Heart right ventricle (tissue), 16 donors: ENCODE results near the gene PPFIBP1. TPM values are rescaled to one million over a fixed set of nuclear protein-coding genes. Genes with fewer than 3 reads are reported as not detected.

Experiments used
- ATAC-seq, 8 donors: fragments of 200-7000 bp; cut with Tn5 transposase; one replicate each; pipeline ENCODE4 v1.9.1; 2020; ENCODE audit warnings: mild to moderate bottlenecking in 8 of 8, moderate library complexity in 8 of 8, moderate number of reproducible peaks in 1 of 8
- DNase-seq, 2 donors: peaks; one replicate each; pipeline ENCODE4 v3.0.0-alpha.2; 2020
- H3K27ac ChIP-seq, 10 donors: fragments of 200-600 bp; sonication (generic) in 2 of 10; one replicate each; pipeline versions ENCODE4 v1.5.0 to v1.8.0; 2020 to 2022; ENCODE audit warnings: mild to moderate bottlenecking in 3 of 10
- H3K27me3 ChIP-seq, 7 donors: fragments of 200-600 bp; one replicate each; pipeline ENCODE4 v1.8.0; 2021 to 2022; ENCODE audit warnings: mild to moderate bottlenecking in 2 of 7
- H3K36me3 ChIP-seq, 9 donors: fragments of 200-600 bp; sonication (generic) in 1 of 9; one replicate each; pipeline versions ENCODE4 v1.5.0 to v1.8.0; 2020 to 2022; ENCODE audit warnings: mild to moderate bottlenecking in 2 of 9
- H3K4me1 ChIP-seq, 9 donors: fragments of 200-600 bp; sonication (generic) in 1 of 9; one replicate each; pipeline versions ENCODE4 v1.5.0 to v1.8.0; 2020 to 2022; ENCODE audit warnings: mild to moderate bottlenecking in 4 of 9
- H3K4me3 ChIP-seq, 10 donors: fragments of 200-600 bp; sonication (generic) in 2 of 10; one replicate each; pipeline versions ENCODE4 v1.5.0 to v1.8.0; 2020 to 2022; ENCODE audit warnings: mild to moderate bottlenecking in 7 of 10, moderate library complexity in 2 of 10
- H3K9me3 ChIP-seq, 11 donors: fragments of 200-600 bp in 10 of 11; sonication (generic) in 2 of 11; one replicate each; pipeline versions ENCODE4 v1.5.0 to v1.8.0; 2013 to 2022; ENCODE audit warnings: mild to moderate bottlenecking in 2 of 11, control low read depth in 1 of 11, moderate library complexity in 1 of 11
- CTCF ChIP-seq, 9 donors: fragments of 200-600 bp; sonication (generic) in 2 of 9; IDR thresholded peaks; one replicate each; pipeline versions ENCODE4 v1.5.0 to v1.8.0; 2021 to 2022; ENCODE audit warnings: antibody characterized with exemption in 9 of 9, mild to moderate bottlenecking in 5 of 9, moderate library complexity in 1 of 9
- WGBS, 2 donors: extraction: QIAGEN DNeasy Blood & Tissue Kit; methylation state at CpG; one replicate each; pipeline ENCODE4 v1.1.7; 2013; ENCODE audit warnings: inconsistent platforms in 1 of 2; 5-methylcytosine and 5-hydroxymethylcytosine counted together
- intact Hi-C, 10 donors: fragments of 100-400 bp; cut with DNase I; formaldehyde crosslinking; loops; one replicate each; pipeline versions ENCODE4 v1.11.1 to v1.14.2; 2022
- polyA plus RNA-seq, 2 donors: library from polyadenylated mRNA; stranded (reverse); fragments of 200-250 nt; gene quantifications; one replicate each; pipeline ENCODE4 v1.2.3, GENCODE V29; 2013
- total RNA-seq, 10 donors: library from RNA; stranded (reverse); fragmentation: NEBNext Ultra II Directional in 3 of 10; extraction: Animal tissue kit (Norgen Biotek cat#: 25700) in 3 of 10; gene quantifications; one replicate each; pipeline versions ENCODE4 v1.2.1 to v1.2.4, GENCODE V29; 2021 to 2023
- donor health status: Arrhythmogenic right ventricular cardiomyopathy.
- donor health status: ischemic (EF 13 %, LVEDD 7.1; RV severe dilation, severe dysfunction).
- donor health status: healthy with polysubstance abuse.
- donor health status: DM: no; HTN: yes; CAD: no.
- donor health status: DM: no; HTN: no; CAD: no.
- donor health status: ischemic (EF 25% LVEDD 6.9; RV normal size, moderate dysfunction).
- donor health status: ischemic (EF 25% LVEDD 5.7; RV mildly dilated, moderate dysfunction).
- donor health status: healthy.
- donor health status: DM: yes; HTN: yes; CAD: no.
- donor health status: Ischemic cardiomyopathy.
- donor health status: ischemic (EF 35%, LVEDD 5.7; RV mildly dilated, moderate dysfunction).
- donor health status: nonischemic (EF 11% LVEDD 7.7; RV severe dilation, severe dysfunction).
- donor health status: DM: yes; HTN: yes; CAD: no.
- donor health status: PGD.
- donor health status: ischemic (EF 29% LVEDD 5.4; RV normal size, mild dysfunction).
- donor health status: nonischemic (EF 23%, LVEDD 6.1; RV moderate dilation, normal function).

Gene PPFIBP1
- total and polyA plus RNA-seq, 12 donors: 22.9 to 450 (median 314) TPM

GRCh38 chr12:27696293-27696652, 172.3 kb downstream of the PPFIBP1 start, which contains the start of gene REP15:
REP15 (plus strand) TSS chr12:27696447; CDS start chr12:27696563, 116 bp downstream.
- TF ChIP-seq CTCF (IDR thresholded peaks at IDR 0.05): no peak
- no peaks in the 10 kb centered on the region for H3K9me3 ChIP-seq
- DNase-seq: no peak
- peaks cover 0 to 68% (median 49%) of the 10 kb centered on the region in 9 donors for H3K36me3 ChIP-seq
- no peaks in the 10 kb centered on the region for H3K27me3 ChIP-seq
- no peak within 1 kb of the TSS for H3K27ac ChIP-seq
- H3K4me3 ChIP-seq: no peak within 1 kb of the TSS
- H3K4me1 ChIP-seq: no peaks in the 10 kb centered on the region
- peak in 1 of 8 donors; percentile 22 for ATAC-seq
- intact Hi-C loops: no loop called here
- 83% methylated on average over 5 of the region's 5 CpGs for WGBS, 2 donors

GRCh38 chr12:27696864-27697564, 173.0 kb downstream of the PPFIBP1 start:
- ATAC-seq (no peak), DNase-seq (no peak)
- H3K36me3 ChIP-seq: peaks cover 0 to 61% (median 43%) of the 10 kb centered on the region in 9 donors
- H3K27me3 ChIP-seq: no peaks in the 10 kb centered on the region
- no peaks in the 10 kb centered on the region for H3K9me3 ChIP-seq
- no peak for TF ChIP-seq CTCF (IDR thresholded peaks at IDR 0.05)
- no peak overlapping the region for H3K27ac ChIP-seq
- WGBS, 2 donors: 74 to 80% methylated on average over 3 of the region's 3 CpGs
- H3K4me1 ChIP-seq: no peaks in the 10 kb centered on the region
- H3K4me3 ChIP-seq: no peak overlapping the region
- intact Hi-C loops: no loop called here

- 3% methylated on average over 4 of the region's 4 CpGs for WGBS, 2 donors
- peaks cover 0 to 11% (median 0%) of the 10 kb centered on the region in 9 donors for H3K4me1 ChIP-seq
- H3K27me3 ChIP-seq: no peaks in the 10 kb centered on the region
- no peaks in the 10 kb centered on the region for H3K36me3 ChIP-seq
- ATAC-seq (peak; percentile 57 to 86 (median 82)), DNase-seq (peak in 1 of 2 donors; percentile 65)
- H3K4me3 ChIP-seq: no peak overlapping the region
- intact Hi-C loops: loop anchor here in 2 of 10 donors (10.0 kb wide), 2 partner anchors 369 to 679 kb away; partner anchors contain the start of genes BMAL2 (in 1 of the 2) and MED21 (in 1 of the 2)
- TF ChIP-seq CTCF (IDR thresholded peaks at IDR 0.05): peak; percentile 59 to 91 (median 83)
- no peak overlapping the region for H3K27ac ChIP-seq
- H3K9me3 ChIP-seq: no peaks in the 10 kb centered on the region
Measured at GRCh38 chr12:27703720-27704452, 179.9 kb downstream of the PPFIBP1 start.

GRCh38 chr12:27705263-27705662, 181.3 kb downstream of the PPFIBP1 start:
- Histone ChIP-seq H3K27me3 (no peaks in the 10 kb centered on the region), H3K36me3 (no peaks in the 10 kb centered on the region), H3K4me3 (no peak overlapping the region), H3K4me1 (peaks cover 0 to 16% (median 0%) of the 10 kb centered on the region in 9 donors), H3K27ac (no peak overlapping the region), H3K9me3 (no peaks in the 10 kb centered on the region)
- DNase-seq (no peak), ATAC-seq (no peak)
- no peak for TF ChIP-seq CTCF (IDR thresholded peaks at IDR 0.05)
- WGBS, 2 donors: 82 to 92% methylated on average over 8 of the region's 8 CpGs
- intact Hi-C loops: loop anchor here in 2 of 10 donors (10.0 kb wide), 2 partner anchors 370 to 680 kb away; partner anchors contain the start of genes BMAL2 (in 1 of the 2) and MED21 (in 1 of the 2)
